Effector CD4-positive, alpha-beta T cell (primary cell): ENCODE measurements around the gene HOXD11.

Source experiments
- DNase-seq: peaks from one replicate; pipeline ENCODE4 v3.0.0-alpha.2; 2020

HOXD11 gene

DNA sequence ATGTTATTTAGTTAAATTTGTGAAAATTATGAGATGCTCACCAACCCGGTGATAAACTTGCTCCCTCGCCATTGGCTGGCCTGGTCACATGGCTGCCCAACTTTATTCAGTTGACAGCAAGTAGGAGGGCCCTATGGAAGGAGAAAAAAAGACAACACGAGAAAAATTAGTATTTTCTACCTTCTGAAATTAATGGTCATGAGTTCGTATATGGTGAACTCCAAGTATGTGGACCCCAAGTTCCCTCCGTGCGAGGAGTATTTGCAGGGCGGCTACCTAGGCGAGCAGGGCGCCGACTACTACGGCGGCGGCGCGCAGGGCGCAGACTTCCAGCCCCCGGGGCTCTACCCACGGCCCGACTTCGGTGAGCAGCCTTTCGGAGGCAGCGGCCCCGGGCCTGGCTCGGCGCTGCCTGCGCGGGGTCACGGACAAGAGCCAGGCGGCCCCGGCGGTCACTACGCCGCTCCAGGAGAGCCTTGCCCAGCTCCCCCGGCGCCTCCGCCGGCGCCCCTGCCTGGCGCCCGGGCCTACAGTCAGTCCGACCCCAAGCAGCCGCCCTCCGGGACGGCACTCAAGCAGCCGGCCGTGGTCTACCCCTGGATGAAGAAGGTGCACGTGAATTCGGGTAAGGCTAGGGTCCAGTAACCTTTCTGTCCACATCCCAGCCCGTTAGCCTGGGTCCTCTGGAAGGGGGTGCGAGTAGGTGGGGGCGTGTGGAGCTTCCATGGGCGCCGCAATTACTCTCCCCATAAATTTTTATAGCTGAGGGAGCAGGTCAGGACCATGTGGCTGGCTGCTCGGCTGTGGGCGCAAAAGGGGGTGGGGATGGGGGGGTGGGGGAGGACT is 44.6 kb downstream of the HOXD11 start, which contains the start of gene HOXD4:
HOXD4 (plus strand) TSS at position 109 of the 846 bp plus-strand sequence; CDS start at position 193, 84 bp downstream.
- no peak for DNase-seq

DNA sequence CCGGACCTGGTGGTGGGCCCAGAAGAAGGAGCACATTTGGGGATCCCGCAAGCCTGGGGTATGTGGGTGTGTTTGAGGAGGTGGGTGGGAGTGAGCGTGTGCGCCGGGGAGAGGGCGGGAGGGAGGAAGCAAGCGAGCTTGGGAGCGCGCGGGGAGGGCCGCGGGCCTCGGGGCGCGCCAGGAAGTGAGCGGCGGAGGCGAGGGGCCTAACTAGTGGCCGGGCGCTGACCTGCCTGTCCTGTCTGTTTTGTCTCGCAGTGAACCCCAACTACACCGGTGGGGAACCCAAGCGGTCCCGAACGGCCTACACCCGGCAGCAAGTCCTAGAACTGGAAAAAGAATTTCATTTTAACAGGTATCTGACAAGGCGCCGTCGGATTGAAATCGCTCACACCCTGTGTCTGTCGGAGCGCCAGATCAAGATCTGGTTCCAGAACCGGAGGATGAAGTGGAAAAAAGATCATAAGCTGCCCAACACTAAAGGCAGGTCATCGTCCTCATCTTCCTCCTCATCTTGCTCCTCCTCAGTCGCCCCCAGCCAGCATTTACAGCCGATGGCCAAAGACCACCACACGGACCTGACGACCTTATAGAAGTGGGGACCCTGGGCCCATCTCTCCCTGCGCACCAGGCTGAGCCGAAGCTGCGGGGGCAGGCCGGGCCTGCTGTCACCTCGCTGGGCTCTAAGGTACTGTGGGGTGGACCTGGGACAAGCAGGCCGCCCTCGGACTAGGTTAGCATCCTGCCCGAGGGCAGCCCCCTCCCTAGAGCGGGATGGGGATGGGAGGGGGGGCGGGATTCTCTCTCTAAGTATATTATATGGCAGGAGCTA is 45.5 kb downstream of the HOXD11 start:
- DNase-seq: no peak

DNA sequence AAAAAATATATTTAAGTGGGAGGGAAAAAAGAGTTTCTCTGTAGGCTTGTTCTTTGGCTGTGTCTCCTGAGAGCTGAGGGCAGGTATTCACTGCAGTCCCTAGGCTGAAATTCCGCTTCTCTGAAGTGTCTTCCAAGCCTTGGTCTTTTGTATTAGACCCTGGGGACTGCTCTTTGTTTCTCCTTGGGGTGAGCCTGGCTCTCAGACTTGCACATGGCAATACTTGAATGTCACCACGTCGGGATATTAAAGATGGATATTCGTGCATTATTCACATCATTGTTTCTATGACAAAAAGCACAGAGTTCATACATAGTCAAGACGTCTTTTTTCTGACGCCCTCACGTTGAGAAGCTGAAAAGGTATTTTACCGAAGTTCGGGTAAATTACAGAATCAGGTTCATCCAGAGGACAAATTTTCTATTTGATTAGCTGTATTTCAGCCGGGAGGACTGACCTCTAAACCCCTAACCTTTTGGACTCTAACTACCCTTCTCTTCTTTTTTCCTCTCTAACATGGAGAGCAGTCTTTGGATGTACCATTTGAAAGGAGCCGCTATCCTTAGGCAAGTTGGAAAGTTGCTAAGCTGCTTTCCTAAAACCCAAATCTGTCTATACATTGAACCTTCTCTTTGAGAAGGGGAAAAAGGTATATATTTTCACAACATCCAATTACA is 47.6 kb downstream of the HOXD11 start:
- DNase-seq: no peak

DNA sequence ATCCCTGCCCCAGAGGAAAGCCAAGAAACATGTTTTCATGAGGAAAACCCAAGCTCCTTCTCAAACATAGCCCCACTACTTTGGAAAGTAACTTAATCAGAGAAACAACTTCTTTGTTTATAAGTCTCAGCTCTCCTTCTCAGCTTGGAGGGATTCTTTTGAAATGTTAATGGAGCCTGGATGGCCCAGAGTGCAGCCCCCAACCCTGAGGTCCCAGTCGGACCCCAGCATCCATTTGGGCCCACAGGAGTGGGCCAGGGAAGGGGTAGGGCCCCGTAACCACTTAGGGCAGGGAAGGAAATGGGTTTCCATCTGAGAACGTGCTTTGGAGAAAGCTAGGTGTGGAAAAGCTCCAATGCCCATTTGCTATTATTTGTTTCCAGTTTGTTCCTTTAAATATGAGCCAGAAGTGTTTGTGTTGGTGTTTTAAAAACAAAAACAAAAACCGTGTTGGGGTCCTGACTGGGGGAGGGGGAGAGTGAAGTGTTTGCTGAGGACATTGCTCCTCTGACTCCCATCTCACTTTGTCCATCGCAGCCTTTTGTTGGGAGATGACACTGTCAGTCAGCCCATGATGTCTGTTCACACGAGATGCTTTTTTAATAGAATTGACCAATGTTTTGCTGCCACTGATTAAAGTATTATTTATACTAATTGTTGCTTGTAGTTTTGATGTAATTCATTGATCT is 48.4 kb downstream of the HOXD11 start:
- DNase-seq: no peak

DNA sequence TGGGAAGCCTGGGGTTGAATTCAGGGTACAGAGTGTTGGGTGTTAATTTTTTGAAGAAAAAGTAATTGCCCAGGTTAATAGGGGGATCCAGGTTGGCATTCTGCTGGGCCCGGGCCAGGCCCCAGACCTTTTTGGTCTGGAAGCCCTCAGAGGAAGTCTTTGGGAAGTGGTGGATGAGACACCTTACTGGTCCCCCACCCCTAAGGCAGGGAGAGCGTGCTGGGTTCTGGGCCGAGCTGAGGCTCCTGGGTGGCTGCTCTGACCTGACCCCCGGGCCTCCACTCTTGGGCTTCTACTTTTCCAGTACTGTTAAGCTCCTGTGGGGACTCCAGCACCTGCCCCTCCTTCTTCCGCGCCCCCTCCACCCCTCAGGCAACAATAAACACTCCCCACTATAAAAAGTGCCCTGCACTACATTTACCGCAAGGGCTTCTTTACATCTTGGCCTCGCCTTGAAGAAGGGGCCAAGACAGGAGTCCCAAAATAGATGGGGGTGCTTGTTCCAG is 49.3 kb downstream of the HOXD11 start:
- no peak for DNase-seq

DNA sequence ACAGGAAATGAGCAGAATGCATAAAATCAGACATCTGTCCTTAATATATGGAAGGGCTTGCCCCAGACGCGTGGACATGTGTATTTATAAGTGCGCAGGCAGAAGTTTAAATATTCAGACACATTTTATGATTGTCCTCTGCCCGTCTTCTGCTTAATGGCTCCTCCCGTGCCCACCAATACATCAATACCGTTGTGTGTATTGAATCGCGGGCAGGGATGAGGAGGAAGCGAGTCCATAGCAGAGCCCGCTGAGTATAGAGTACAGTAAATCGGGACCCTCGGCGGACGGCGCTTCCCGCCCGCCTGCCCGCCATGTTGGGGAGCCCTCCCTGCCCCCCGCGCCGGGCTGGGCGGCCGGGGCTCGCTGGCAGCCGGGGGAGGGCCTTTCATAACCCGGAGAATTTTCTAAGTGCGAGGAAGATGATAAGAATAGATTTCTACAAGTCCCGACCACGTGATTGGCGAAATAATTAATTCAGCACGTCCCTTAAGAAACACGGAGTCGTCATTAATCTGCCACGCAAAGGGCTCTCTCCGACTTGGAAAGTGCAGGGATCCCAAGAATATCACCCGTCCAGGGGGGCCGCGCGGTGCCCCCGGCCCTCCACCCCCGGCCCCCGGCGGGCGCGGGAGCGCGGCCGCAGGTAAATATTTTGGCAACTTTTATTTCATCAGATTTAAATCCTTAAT is 49.9 kb downstream of the HOXD11 start, which contains the start of gene HOXD3:
HOXD3 (plus strand) TSS at position 501 of the 692 bp plus-strand sequence. CDS start 11,808 bp downstream, outside the sequence.
- DNase-seq: no peak

DNA sequence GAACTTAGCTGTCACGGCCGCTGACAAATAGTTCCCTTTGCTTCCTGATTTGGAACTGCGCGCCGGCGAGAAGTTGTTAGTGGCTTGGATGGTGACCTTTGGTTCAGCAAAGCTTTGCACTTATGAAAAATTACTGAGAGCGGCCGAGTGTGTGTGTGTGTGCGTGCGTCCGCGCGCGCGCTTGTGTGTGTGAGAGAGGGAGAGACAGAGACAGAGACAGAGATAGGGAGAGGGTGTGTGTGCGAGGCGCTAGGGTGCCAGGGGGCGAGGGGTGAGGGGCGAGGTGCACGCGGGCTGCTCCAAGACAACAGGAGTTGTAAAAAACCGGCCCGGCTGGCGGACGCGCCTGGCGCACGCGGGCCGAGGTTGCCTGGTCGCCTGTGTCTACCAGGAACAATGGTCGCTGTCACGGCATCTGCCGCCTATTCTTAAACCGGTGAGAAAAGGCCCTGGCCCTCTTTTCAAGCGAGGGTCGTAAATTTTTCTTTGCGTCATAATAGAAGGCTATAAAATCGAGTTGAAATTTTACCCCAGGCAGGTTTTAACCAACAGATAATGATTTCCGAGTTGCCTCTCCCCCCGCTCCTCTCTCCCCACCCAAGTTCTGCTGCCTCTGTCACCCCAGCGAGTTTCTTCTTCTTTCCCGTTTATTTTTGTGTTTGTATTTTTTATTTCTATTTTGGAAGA is 50.6 kb downstream of the HOXD11 start:
- no peak for DNase-seq

DNA sequence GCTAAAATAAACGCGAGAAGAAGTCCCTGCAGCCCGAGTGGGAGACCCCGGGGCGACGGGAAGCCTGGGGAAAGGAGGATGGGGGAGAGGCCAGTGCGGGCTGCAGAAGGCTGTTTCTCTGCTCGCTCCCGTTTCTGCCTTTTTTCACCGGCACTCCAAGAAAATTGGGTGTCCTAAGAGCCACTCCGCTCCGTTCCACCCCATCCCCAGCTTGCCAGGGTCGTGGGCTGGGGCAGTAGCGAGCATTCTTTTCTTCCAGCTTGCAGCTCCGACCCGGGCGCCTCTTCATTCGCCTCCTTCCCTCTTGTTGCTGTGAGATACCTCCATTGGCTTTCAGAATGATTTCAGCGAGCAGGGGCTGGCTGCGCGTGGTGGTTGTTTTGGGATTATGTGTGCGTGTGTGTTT is 51.1 kb downstream of the HOXD11 start:
- DNase-seq: no peak

DNA sequence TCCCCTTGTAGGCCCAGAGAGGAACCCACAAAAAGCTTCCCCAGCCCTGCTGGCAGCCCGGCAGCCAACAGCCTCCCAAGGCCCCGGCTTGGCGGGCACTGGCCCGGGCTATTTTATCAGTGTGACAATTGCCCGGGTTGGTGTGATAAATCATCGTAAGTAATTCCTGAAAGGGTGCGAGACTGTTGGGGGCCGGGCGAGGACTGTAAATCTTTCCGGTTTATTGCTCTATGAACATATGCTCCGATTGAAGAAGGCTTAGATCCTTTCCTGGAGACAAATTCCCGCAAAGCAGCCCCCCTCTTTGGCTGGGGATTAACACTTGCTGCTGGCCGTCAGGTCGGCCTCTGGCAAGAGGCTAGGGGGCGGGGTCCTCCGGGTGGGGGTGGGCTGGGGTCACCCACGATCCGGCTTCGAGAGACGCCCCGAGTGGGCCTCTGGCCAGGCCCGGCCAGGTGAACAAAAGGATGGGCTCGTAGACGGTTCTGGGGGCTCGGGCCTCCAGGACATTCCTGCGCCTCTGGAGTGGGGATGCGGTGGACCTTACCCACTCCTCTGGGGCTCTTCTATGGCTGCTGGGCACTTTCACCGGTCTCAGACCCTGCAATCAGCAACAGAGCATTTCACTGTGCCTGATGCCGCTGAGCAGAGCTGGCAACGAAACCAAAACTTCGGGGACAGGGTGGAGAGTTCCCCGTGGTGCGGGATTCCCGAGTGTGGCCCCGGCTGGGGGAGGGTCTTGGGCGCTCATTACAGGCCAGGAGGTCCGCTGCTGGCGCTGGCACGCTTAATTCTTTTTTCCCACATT is 52.0 kb downstream of the HOXD11 start:
- DNase-seq: no peak
